DMS79 treated with DMSO at 0.1 percent for 48 hours (cell line): ENCODE data around the gene CEP112.
"Not testable (repeated sequence)": the region's sequence is repeated elsewhere in the genome, so short reads cannot be mapped to it uniquely, and the experiment has no call there.

Source experiments
- DNase-seq: peaks from one replicate; lab custom pipeline; 2025; lab: John Stamatoyannopoulos, UW

The CEP112 gene

GRCh38 chr17:65886315-65887245 is 305.4 kb downstream of the CEP112 start:
- DNase-seq, result no peak

GRCh38 chr17:65885541-65886312 is 306.2 kb downstream of the CEP112 start:
- no peak for DNase-seq

GRCh38 chr17:65876985-65877384 is 314.9 kb downstream of the CEP112 start:
- no peak for DNase-seq

- no peak for DNase-seq
Observed at GRCh38 chr17:65868881-65869280, 323.1 kb downstream of the CEP112 start.

GRCh38 chr17:65867014-65867413 is 324.9 kb downstream of the CEP112 start:
- DNase-seq, result no peak

GRCh38 chr17:65865715-65866425 is 326.1 kb downstream of the CEP112 start:
- DNase-seq, result no peak

GRCh38 chr17:65864394-65864793 is 327.5 kb downstream of the CEP112 start:
- no peak for DNase-seq

GRCh38 chr17:65857718-65858117 is 334.2 kb downstream of the CEP112 start:
- DNase-seq, result no peak

- no peak for DNase-seq
Observed at GRCh38 chr17:65856865-65857264, 335.1 kb downstream of the CEP112 start.

- DNase-seq, result no peak
Observed at GRCh38 chr17:65855675-65856074, 336.3 kb downstream of the CEP112 start.

GRCh38 chr17:65855245-65855644 is 336.7 kb downstream of the CEP112 start:
- DNase-seq, result no peak

- DNase-seq, result no peak
Observed at GRCh38 chr17:65853816-65854215, 338.1 kb downstream of the CEP112 start.

GRCh38 chr17:65852911-65853310 is 339.0 kb downstream of the CEP112 start:
- DNase-seq, result no peak

- DNase-seq, result no peak
Observed at GRCh38 chr17:65851965-65852736, 339.8 kb downstream of the CEP112 start.

- DNase-seq, result no peak
Observed at GRCh38 chr17:65850486-65850885, 341.4 kb downstream of the CEP112 start.

GRCh38 chr17:65848751-65849150 is 343.2 kb downstream of the CEP112 start:
- DNase-seq, result no peak

- no peak for DNase-seq
Observed at GRCh38 chr17:65841089-65841488, 350.8 kb downstream of the CEP112 start.

- not testable (repeated sequence) for DNase-seq
Observed at GRCh38 chr17:65837232-65837631, 354.7 kb downstream of the CEP112 start.

GRCh38 chr17:65833214-65833613 is 358.7 kb downstream of the CEP112 start:
- DNase-seq, result no peak

GRCh38 chr17:65830356-65830755 is 361.6 kb downstream of the CEP112 start:
- no peak for DNase-seq

- not testable (repeated sequence) for DNase-seq
Observed at GRCh38 chr17:65826577-65826976, 365.4 kb downstream of the CEP112 start.

- DNase-seq, result no peak
Observed at GRCh38 chr17:65824901-65825300, 367.0 kb downstream of the CEP112 start.
